ENCODE measurements around the gene FBXO38.

DNA sequence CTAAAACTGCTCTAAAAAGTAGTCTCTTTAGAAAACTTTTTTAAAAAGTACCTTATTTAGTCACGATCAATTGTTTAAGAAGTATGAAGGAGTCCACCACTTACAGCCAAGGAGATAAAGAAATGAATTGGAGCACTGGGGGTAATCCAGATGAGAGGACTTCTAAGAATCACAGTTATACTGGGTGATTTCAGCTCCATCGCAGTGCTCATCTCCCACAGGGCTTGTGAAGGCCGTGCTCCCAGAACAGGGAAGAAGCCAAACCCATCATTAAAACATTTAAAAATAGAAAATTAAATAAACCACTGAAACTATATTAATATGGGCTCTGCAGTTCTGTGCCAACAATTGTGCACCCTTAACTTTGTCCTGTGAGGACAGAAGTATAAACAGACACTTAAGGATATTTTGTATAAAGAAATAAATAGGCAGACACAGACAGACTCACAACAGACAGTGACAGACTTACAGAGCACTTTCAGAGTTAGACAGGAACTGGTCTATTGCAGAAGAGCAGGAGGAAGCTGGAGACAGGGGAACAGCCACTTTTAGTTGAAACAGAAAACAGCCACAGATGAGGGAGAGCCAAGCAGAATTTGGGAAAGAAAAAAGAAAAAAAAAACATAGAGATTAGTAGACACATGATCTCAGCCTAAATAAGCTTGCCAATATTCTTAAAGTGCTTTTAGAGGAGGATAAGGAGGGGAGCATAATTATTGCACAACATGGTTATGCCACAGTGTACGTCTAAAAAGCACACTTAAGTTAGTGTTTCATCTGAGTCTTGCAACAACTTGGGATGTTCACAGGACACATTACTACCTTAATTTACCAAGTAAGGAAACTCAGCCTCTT lies 81.8 kb downstream of the FBXO38 start:
- TF ChIP-seq CTCF (IDR thresholded peaks at IDR 0.05) (no peak), EZH2 (IDR thresholded peaks at IDR 0.05; ENCODE audit: borderline replicate concordance, insufficient read depth, low read depth, low read length, poor library complexity, severe bottlenecking) (no peak)
